ENCODE data around the gene EIF5.

Gene EIF5

GRCh38 chr14:103370087-103370486 is 36.0 kb downstream of the EIF5 start:
- DNase-seq (ENCODE audit: low read depth in 2 of 2): no peak

- DNase-seq (ENCODE audit: low read depth in 2 of 2): no peak
Observed at GRCh38 chr14:103372017-103372416, 38.0 kb downstream of the EIF5 start.

GRCh38 chr14:103372552-103373304 is 38.7 kb downstream of the EIF5 start:
- peak; percentile 49 to 56 for DNase-seq (ENCODE audit: low read depth in 2 of 2)

- no peak for DNase-seq (ENCODE audit: low read depth in 2 of 2)
Observed at GRCh38 chr14:103374121-103374520, 40.1 kb downstream of the EIF5 start.

- no peak for DNase-seq (ENCODE audit: low read depth in 2 of 2)
Observed at GRCh38 chr14:103377522-103378037, 43.5 kb downstream of the EIF5 start.

- DNase-seq (ENCODE audit: low read depth in 2 of 2): no peak
Observed at GRCh38 chr14:103378038-103378854, 44.2 kb downstream of the EIF5 start.

- DNase-seq (ENCODE audit: low read depth in 2 of 2): no peak
Observed at GRCh38 chr14:103380719-103381377, 46.8 kb downstream of the EIF5 start.

GRCh38 chr14:103382376-103382775 is 48.3 kb downstream of the EIF5 start:
- peak; percentile 61 to 64 for DNase-seq (ENCODE audit: low read depth in 2 of 2)

GRCh38 chr14:103384450-103385151 is 50.6 kb downstream of the EIF5 start:
- DNase-seq (ENCODE audit: low read depth in 2 of 2): no peak

GRCh38 chr14:103385152-103385928 is 51.3 kb downstream of the EIF5 start, which contains the start of gene MARK3:
Gene MARK3 (plus strand): TSS chr14:103385415. CDS start chr14:103386030, 615 bp downstream.
- peak; percentile 92 for DNase-seq (ENCODE audit: low read depth in 2 of 2)

GRCh38 chr14:103385929-103386712 is 52.1 kb downstream of the EIF5 start:
- no peak for DNase-seq (ENCODE audit: low read depth in 2 of 2)

GRCh38 chr14:103386713-103387329 is 52.8 kb downstream of the EIF5 start:
- no peak for DNase-seq (ENCODE audit: low read depth in 2 of 2)

GRCh38 chr14:103388664-103389063 is 54.6 kb downstream of the EIF5 start:
- no peak for DNase-seq (ENCODE audit: low read depth in 2 of 2)

GRCh38 chr14:103390605-103391004 is 56.6 kb downstream of the EIF5 start:
- DNase-seq (ENCODE audit: low read depth in 2 of 2): no peak

- peak; percentile 56 to 59 for DNase-seq (ENCODE audit: low read depth in 2 of 2)
Observed at GRCh38 chr14:103391048-103391447, 57.0 kb downstream of the EIF5 start.

GRCh38 chr14:103392106-103392505 is 58.1 kb downstream of the EIF5 start:
- DNase-seq (ENCODE audit: low read depth in 2 of 2): no peak

GRCh38 chr14:103392572-103392971 is 58.5 kb downstream of the EIF5 start:
- no peak for DNase-seq (ENCODE audit: low read depth in 2 of 2)

- DNase-seq (ENCODE audit: low read depth in 2 of 2): no peak
Observed at GRCh38 chr14:103393070-103393469, 59.0 kb downstream of the EIF5 start.
